ENCODE data around the gene PIP4K2B.

Gene PIP4K2B

GRCh38 chr17:38779965-38780752 lies 19.2 kb downstream of the PIP4K2B start:
- H3K9me3 ChIP-seq (ENCODE audit: control insufficient read depth, low read length) = no peaks in the 10 kb centered on the region
- H3K36me3 ChIP-seq (ENCODE audit: control insufficient read depth, insufficient read depth, low read length) = peaks cover 85% of the 10 kb centered on the region
- H3K4me3 ChIP-seq (ENCODE audit: insufficient read depth, low read depth, low read length, poor library complexity, severe bottlenecking) = no peak overlapping the region
- no peaks in the 10 kb centered on the region for H3K27me3 ChIP-seq (replicated peaks; ENCODE audit: control insufficient read depth, insufficient read depth, low read length, poor library complexity, severe bottlenecking)
- no peaks in the 10 kb centered on the region for H3K4me1 ChIP-seq (ENCODE audit: control insufficient read depth, insufficient read depth, low read length, poor library complexity, severe bottlenecking)
- no peak for DNase-seq
- no peak overlapping the region for H3K27ac ChIP-seq (ENCODE audit: insufficient read depth, low read length, poor library complexity, severe bottlenecking)

DNA sequence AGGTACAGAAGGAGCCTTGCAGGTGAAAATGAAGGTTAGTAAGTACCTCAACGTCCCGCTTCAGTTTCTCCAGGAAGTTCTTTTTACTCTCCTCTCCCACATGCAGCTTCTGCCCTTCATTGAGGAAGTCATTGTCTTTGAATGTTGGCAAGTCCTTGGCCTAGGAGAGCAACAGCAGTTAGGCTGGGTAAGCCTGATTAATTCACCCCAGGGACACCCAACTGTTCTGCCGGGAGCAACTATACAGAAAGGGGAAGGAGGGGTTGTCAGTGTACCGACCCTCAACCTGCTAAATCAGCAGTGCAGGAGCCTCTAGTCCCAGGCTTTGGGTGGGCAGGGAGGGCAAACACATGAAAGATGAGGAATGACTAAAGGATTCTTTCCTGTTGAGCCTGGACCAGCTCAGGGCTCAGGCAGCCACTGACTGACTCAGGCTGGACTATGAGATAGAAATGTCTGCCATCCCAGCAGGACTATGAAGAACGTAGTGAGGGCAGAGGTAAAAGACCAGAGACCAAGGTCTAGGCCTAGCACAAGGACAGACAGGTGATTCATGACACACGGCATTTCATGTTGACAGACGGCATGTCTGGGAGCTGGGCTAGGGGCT lies 21.6 kb downstream of the PIP4K2B start:
- no peak for DNase-seq
- Histone ChIP-seq H3K27me3 (replicated peaks; ENCODE audit: control insufficient read depth, insufficient read depth, low read length, poor library complexity, severe bottlenecking) (no peaks in the 10 kb centered on the region), H3K36me3 (ENCODE audit: control insufficient read depth, insufficient read depth, low read length) (peaks cover 83% of the 10 kb centered on the region), H3K27ac (ENCODE audit: insufficient read depth, low read length, poor library complexity, severe bottlenecking) (no peak overlapping the region), H3K4me3 (ENCODE audit: insufficient read depth, low read depth, low read length, poor library complexity, severe bottlenecking) (no peak overlapping the region), H3K9me3 (ENCODE audit: control insufficient read depth, low read length) (no peaks in the 10 kb centered on the region), H3K4me1 (ENCODE audit: control insufficient read depth, insufficient read depth, low read length, poor library complexity, severe bottlenecking) (no peaks in the 10 kb centered on the region)

- Histone ChIP-seq H3K27ac (ENCODE audit: insufficient read depth, low read length, poor library complexity, severe bottlenecking) (no peak overlapping the region), H3K9me3 (ENCODE audit: control insufficient read depth, low read length) (no peaks in the 10 kb centered on the region), H3K4me1 (ENCODE audit: control insufficient read depth, insufficient read depth, low read length, poor library complexity, severe bottlenecking) (no peaks in the 10 kb centered on the region), H3K27me3 (replicated peaks; ENCODE audit: control insufficient read depth, insufficient read depth, low read length, poor library complexity, severe bottlenecking) (no peaks in the 10 kb centered on the region), H3K36me3 (ENCODE audit: control insufficient read depth, insufficient read depth, low read length) (peaks cover 83% of the 10 kb centered on the region), H3K4me3 (ENCODE audit: insufficient read depth, low read depth, low read length, poor library complexity, severe bottlenecking) (no peak overlapping the region)
- no peak for DNase-seq
Measured at GRCh38 chr17:38773258-38773657, 26.1 kb downstream of the PIP4K2B start.

DNA sequence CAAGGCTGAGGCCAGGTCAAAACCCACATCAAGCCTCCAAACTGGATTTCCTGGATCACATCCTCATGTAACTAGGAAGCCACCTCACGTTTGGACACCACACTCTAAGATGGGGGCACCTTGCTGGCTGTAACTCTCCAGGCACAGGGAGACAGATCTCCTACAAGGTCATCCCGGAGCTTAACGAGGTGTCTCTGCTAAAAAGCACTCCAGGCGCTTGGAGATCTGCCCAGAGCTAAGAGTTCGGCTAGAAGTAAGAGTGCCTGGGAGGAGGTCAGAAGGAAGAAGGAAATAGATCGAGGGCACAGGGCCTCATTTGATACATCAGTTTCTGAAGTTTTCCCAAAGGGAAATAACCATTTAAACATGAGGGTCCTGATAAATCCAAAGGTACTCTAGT lies 30.9 kb downstream of the PIP4K2B start:
- Histone ChIP-seq H3K27me3 (replicated peaks; ENCODE audit: control insufficient read depth, insufficient read depth, low read length, poor library complexity, severe bottlenecking) (no peaks in the 10 kb centered on the region), H3K4me1 (ENCODE audit: control insufficient read depth, insufficient read depth, low read length, poor library complexity, severe bottlenecking) (no peaks in the 10 kb centered on the region), H3K4me3 (ENCODE audit: insufficient read depth, low read depth, low read length, poor library complexity, severe bottlenecking) (no peak overlapping the region), H3K27ac (ENCODE audit: insufficient read depth, low read length, poor library complexity, severe bottlenecking) (no peak overlapping the region), H3K9me3 (ENCODE audit: control insufficient read depth, low read length) (no peaks in the 10 kb centered on the region), H3K36me3 (ENCODE audit: control insufficient read depth, insufficient read depth, low read length) (peaks cover 92% of the 10 kb centered on the region)
- DNase-seq = no peak

DNA sequence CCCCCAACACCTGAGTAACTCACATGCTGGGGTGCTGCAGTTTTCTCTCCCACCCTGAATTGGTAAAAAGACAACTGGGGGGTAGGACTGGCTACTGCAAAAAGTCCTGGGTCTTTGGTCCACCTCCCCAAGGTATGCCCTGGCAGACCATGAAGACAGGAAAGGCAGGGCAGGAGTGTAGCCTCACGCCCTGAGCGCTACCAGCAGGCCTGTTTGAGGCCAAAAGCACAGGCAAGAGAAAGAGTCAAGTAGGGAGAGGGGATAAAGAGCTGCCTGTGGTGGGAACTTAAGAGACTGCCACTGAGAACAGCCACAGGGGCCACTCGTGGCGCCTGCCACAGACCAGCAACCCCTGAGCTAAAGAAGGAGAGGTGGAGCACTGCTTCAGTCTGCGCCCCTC lies 33.0 kb downstream of the PIP4K2B start:
- DNase-seq = no peak
- Histone ChIP-seq H3K4me3 (ENCODE audit: insufficient read depth, low read depth, low read length, poor library complexity, severe bottlenecking) (no peak overlapping the region), H3K4me1 (ENCODE audit: control insufficient read depth, insufficient read depth, low read length, poor library complexity, severe bottlenecking) (no peaks in the 10 kb centered on the region), H3K9me3 (ENCODE audit: control insufficient read depth, low read length) (no peaks in the 10 kb centered on the region), H3K27me3 (replicated peaks; ENCODE audit: control insufficient read depth, insufficient read depth, low read length, poor library complexity, severe bottlenecking) (no peaks in the 10 kb centered on the region), H3K27ac (ENCODE audit: insufficient read depth, low read length, poor library complexity, severe bottlenecking) (no peak overlapping the region), H3K36me3 (ENCODE audit: control insufficient read depth, insufficient read depth, low read length) (peaks cover 90% of the 10 kb centered on the region)

GRCh38 chr17:38762231-38762630 lies 37.1 kb downstream of the PIP4K2B start:
- Histone ChIP-seq H3K4me3 (ENCODE audit: insufficient read depth, low read depth, low read length, poor library complexity, severe bottlenecking) (no peak overlapping the region), H3K4me1 (ENCODE audit: control insufficient read depth, insufficient read depth, low read length, poor library complexity, severe bottlenecking) (no peaks in the 10 kb centered on the region), H3K27ac (ENCODE audit: insufficient read depth, low read length, poor library complexity, severe bottlenecking) (no peak overlapping the region), H3K9me3 (ENCODE audit: control insufficient read depth, low read length) (no peaks in the 10 kb centered on the region), H3K27me3 (replicated peaks; ENCODE audit: control insufficient read depth, insufficient read depth, low read length, poor library complexity, severe bottlenecking) (no peaks in the 10 kb centered on the region), H3K36me3 (ENCODE audit: control insufficient read depth, insufficient read depth, low read length) (peaks cover 72% of the 10 kb centered on the region)
- DNase-seq = no peak

- Histone ChIP-seq H3K36me3 (ENCODE audit: control insufficient read depth, insufficient read depth, low read length) (peaks cover 68% of the 10 kb centered on the region), H3K27ac (ENCODE audit: insufficient read depth, low read length, poor library complexity, severe bottlenecking) (no peak overlapping the region)
- DNase-seq = no peak
Measured at GRCh38 chr17:38761612-38762011, 37.7 kb downstream of the PIP4K2B start.

DNA sequence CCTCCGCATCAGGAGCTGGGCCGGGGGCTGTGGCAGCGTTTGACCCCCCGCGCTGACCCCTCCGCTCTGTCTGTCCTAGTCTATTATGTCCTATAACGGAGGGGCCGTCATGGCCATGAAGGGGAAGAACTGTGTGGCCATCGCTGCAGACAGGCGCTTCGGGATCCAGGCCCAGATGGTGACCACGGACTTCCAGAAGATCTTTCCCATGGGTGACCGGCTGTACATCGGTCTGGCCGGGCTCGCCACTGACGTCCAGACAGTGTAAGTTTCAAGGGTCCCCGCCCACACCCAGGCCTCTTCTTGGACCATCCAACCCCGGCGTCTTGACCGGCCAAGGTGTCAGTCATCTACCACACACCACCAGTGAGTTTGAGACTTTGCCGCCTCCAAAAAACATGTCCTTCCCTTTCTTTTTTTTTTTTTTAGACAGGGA lies 46.3 kb downstream of the PIP4K2B start:
- H3K27ac ChIP-seq (ENCODE audit: insufficient read depth, low read length, poor library complexity, severe bottlenecking) = peak overlapping the region; percentile 86
- H3K27me3 ChIP-seq (replicated peaks; ENCODE audit: control insufficient read depth, insufficient read depth, low read length, poor library complexity, severe bottlenecking) = peaks cover 22% of the 10 kb centered on the region
- H3K4me3 ChIP-seq (ENCODE audit: insufficient read depth, low read depth, low read length, poor library complexity, severe bottlenecking) = peak overlapping the region; percentile 99
- no peaks in the 10 kb centered on the region for H3K9me3 ChIP-seq (ENCODE audit: control insufficient read depth, low read length)
- DNase-seq = no peak
- peaks cover 15% of the 10 kb centered on the region for H3K36me3 ChIP-seq (ENCODE audit: control insufficient read depth, insufficient read depth, low read length)
- peaks cover 42% of the 10 kb centered on the region for H3K4me1 ChIP-seq (ENCODE audit: control insufficient read depth, insufficient read depth, low read length, poor library complexity, severe bottlenecking)

More at GRCh38 chr17:38761612-38762011, 37.7 kb downstream of the PIP4K2B start:
- Histone ChIP-seq H3K4me3 (ENCODE audit: insufficient read depth, low read depth, low read length, poor library complexity, severe bottlenecking) (no peak overlapping the region), H3K9me3 (ENCODE audit: control insufficient read depth, low read length) (no peaks in the 10 kb centered on the region), H3K27me3 (replicated peaks; ENCODE audit: control insufficient read depth, insufficient read depth, low read length, poor library complexity, severe bottlenecking) (no peaks in the 10 kb centered on the region), H3K4me1 (ENCODE audit: control insufficient read depth, insufficient read depth, low read length, poor library complexity, severe bottlenecking) (no peaks in the 10 kb centered on the region)

- H3K4me3 ChIP-seq (ENCODE audit: insufficient read depth, low read depth, low read length, poor library complexity, severe bottlenecking) = peak within 1 kb of the TSS; percentile 99
- H3K27ac ChIP-seq (ENCODE audit: insufficient read depth, low read length, poor library complexity, severe bottlenecking) = peak within 1 kb of the TSS; percentile 86
- H3K4me1 ChIP-seq (ENCODE audit: control insufficient read depth, insufficient read depth, low read length, poor library complexity, severe bottlenecking) = peaks cover 47% of the 10 kb centered on the region
- peaks cover 26% of the 10 kb centered on the region for H3K27me3 ChIP-seq (replicated peaks; ENCODE audit: control insufficient read depth, insufficient read depth, low read length, poor library complexity, severe bottlenecking)
- H3K36me3 ChIP-seq (ENCODE audit: control insufficient read depth, insufficient read depth, low read length) = peaks cover 11% of the 10 kb centered on the region
- H3K9me3 ChIP-seq (ENCODE audit: control insufficient read depth, low read length) = no peaks in the 10 kb centered on the region
- peak; percentile 94 to 96 (median 96) for DNase-seq
Measured at GRCh38 chr17:38752308-38753070, 46.9 kb downstream of the PIP4K2B start, which contains the start of gene PSMB3. PSMB3 (plus strand) TSS chr17:38752741; CDS start chr17:38752827, 86 bp downstream.
